Liver (tissue), 3 donors: ENCODE measurements around the gene CLASP2.

ENCODE experiments used
- CTCF ChIP-seq: fragments of 150-350 bp; IDR thresholded peaks from 2 replicates; pipeline ENCODE4 v1.5.1; 2017; ENCODE audit warnings: improper control_type of control experiment, low read depth, low read length; ENCODE audit not compliant: missing input control
- GABPA ChIP-seq, 2 donors: IDR thresholded peaks in 1 of 2; conservative IDR thresholded peaks in 1 of 2; 2 replicates each; pipeline ENCODE4 v1.6.1; 2016; ENCODE audit warnings: antibody characterized with exemption in 2 of 2, mild to moderate bottlenecking in 1 of 2, moderate library complexity in 1 of 2
- JUND ChIP-seq, 2 donors: IDR thresholded peaks; 2 replicates each; pipeline ENCODE4 v1.6.1; 2016; ENCODE audit warnings: antibody characterized with exemption in 2 of 2
- MAX ChIP-seq: IDR thresholded peaks from 2 replicates; pipeline ENCODE4 v1.6.1; 2016; ENCODE audit warnings: antibody characterized with exemption
- donor health status: healthy.
- donor health status: healthy.

GRCh38 chr3:33543601-33544000, 174.5 kb downstream of the CLASP2 start:
- TF ChIP-seq MAX (no peak), JUND (IDR thresholded peaks at IDR 0.05) (no peak), CTCF (no peak), GABPA (IDR thresholded peaks at IDR 0.05 in 1 of 2, conservative IDR thresholded peaks at IDR 0.05 in 1 of 2) (no peak)
